IMR-90 (cell line): ENCODE data around the gene NXPE3. TPM values are rescaled to one million over a fixed set of nuclear protein-coding genes. Genes with fewer than 3 reads are reported as not detected.

ENCODE experiments used
- ATAC-seq: fragments of 200-7000 bp; cut with Tn5 transposase; 2 replicates; pipeline ENCODE4 v1.9.1; 2020; ENCODE audit warnings: low read depth, mild to moderate bottlenecking, moderate library complexity
- BruUV-seq: library from RNA; stranded (reverse); fragments of 400-500 nt; replicated peaks from 2 replicates; lab custom pipeline; 2021; lab: Mats Ljungman, UMichigan
- CTCF ChIA-PET: fragments of 300-600 bp; formaldehyde crosslinking; extraction: SDS; loops from one replicate; lab custom pipeline; 2021; ENCODE audit warnings: antibody characterized with exemption; lab: Yijun Ruan, JAX
- POLR2A ChIA-PET: fragments of 300-600 bp; sonication (Branson Sonifier 250); formaldehyde crosslinking; loops from one replicate; lab custom pipeline; 2022; ENCODE audit warnings: antibody characterized with exemption; ENCODE audit not compliant: unreplicated experiment; lab: Charles Lee
- DNase-seq: peaks from one replicate; pipeline ENCODE4 v3.0.0; 2013
- H2AFZ ChIP-seq: replicated peaks from 2 replicates; pipeline ENCODE3; 2013; ENCODE audit warnings: low read length, mild to moderate bottlenecking; ENCODE audit not compliant: poor library complexity
- H2AK5ac ChIP-seq: 2 replicates; pipeline ENCODE4 v1.6.1; 2013; ENCODE audit warnings: low read depth, low read length, inconsistent platforms
- H2AK9ac ChIP-seq: replicated peaks from 2 replicates; pipeline ENCODE3; 2013; ENCODE audit warnings: mild to moderate bottlenecking, low read depth, low read length, moderate library complexity; ENCODE audit not compliant: poor library complexity
- H2BK120ac ChIP-seq: 2 replicates; pipeline ENCODE4 v1.6.1; 2013; ENCODE audit warnings: low read depth, low read length, inconsistent platforms
- H2BK15ac ChIP-seq: 3 replicates; pipeline ENCODE4 v1.6.1; 2013; ENCODE audit warnings: low read depth, low read length, inconsistent platforms
- H2BK20ac ChIP-seq: 2 replicates; pipeline ENCODE4 v1.6.1; 2013; ENCODE audit warnings: low read depth, mild to moderate bottlenecking, inconsistent platforms, low read length, moderate library complexity
- H2BK5ac ChIP-seq: 2 replicates; pipeline ENCODE4 v1.6.1; 2013; ENCODE audit warnings: mild to moderate bottlenecking, low read depth, low read length, inconsistent platforms; ENCODE audit not compliant: poor library complexity, severe bottlenecking
- H3K14ac ChIP-seq: replicated peaks from 2 replicates; pipeline ENCODE4 v1.6.1; 2013; ENCODE audit warnings: low read depth, low read length, inconsistent platforms
- H3K18ac ChIP-seq: 2 replicates; pipeline ENCODE4 v1.6.1; 2013; ENCODE audit warnings: low read depth, low read length, control low read depth
- H3K23ac ChIP-seq: 2 replicates; pipeline ENCODE4 v1.6.1; 2013; ENCODE audit warnings: low read depth, low read length, inconsistent platforms
- H3K27ac ChIP-seq: 2 replicates; pipeline ENCODE4 v1.5.1; 2013; ENCODE audit warnings: mild to moderate bottlenecking, control low read depth, low read length; ENCODE audit not compliant: insufficient read depth
- H3K27me3 ChIP-seq: 2 replicates; pipeline ENCODE4 v1.6.1; 2013; ENCODE audit warnings: low read length; ENCODE audit not compliant: control insufficient read depth, insufficient read depth
- H3K36me3 ChIP-seq: 2 replicates; pipeline ENCODE4 v1.6.1; 2013; ENCODE audit warnings: low read length, mixed read lengths; ENCODE audit not compliant: control insufficient read depth, insufficient read depth
- H3K4ac ChIP-seq: 2 replicates; pipeline ENCODE4 v1.6.1; 2013; ENCODE audit warnings: low read depth, low read length, inconsistent platforms
- H3K4me1 ChIP-seq: 2 replicates; pipeline ENCODE4 v1.6.1; 2013; ENCODE audit warnings: low read length, mixed read lengths; ENCODE audit not compliant: control insufficient read depth, insufficient read depth
- H3K4me2 ChIP-seq: 2 replicates; pipeline ENCODE4 v1.6.1; 2013; ENCODE audit warnings: low read depth, mild to moderate bottlenecking, control low read depth, low read length, moderate library complexity
- H3K4me3 ChIP-seq: 2 replicates; pipeline ENCODE4 v1.5.1; 2013; ENCODE audit warnings: low read depth, mild to moderate bottlenecking, control low read depth, low read length, moderate library complexity; ENCODE audit not compliant: insufficient read depth
- H3K56ac ChIP-seq: 2 replicates; pipeline ENCODE4 v1.6.1; 2013; ENCODE audit warnings: low read length, inconsistent platforms; ENCODE audit not compliant: insufficient read depth; ENCODE audit errors: extremely low read depth
- H3K79me1 ChIP-seq, 2 experiments: 2 replicates each; pipeline ENCODE4 v1.6.1; 2013; ENCODE audit warnings: low read length in 2 of 2, inconsistent platforms in 1 of 2, low read depth in 1 of 2
- H3K9ac ChIP-seq: 2 replicates; pipeline ENCODE4 v1.6.1; 2013; ENCODE audit warnings: low read depth, low read length, control low read depth
- H3K9me1 ChIP-seq: 2 replicates; pipeline ENCODE4 v1.6.1; 2013; ENCODE audit warnings: low read length, inconsistent platforms; ENCODE audit not compliant: insufficient read depth
- H3K9me3 ChIP-seq: 2 replicates; pipeline ENCODE4 v1.6.1; 2013; ENCODE audit warnings: low read length; ENCODE audit not compliant: control insufficient read depth, insufficient read depth
- H4K20me1 ChIP-seq: 2 replicates; pipeline ENCODE4 v1.6.1; 2013; ENCODE audit warnings: low read length, inconsistent platforms; ENCODE audit not compliant: insufficient read depth
- H4K5ac ChIP-seq: 2 replicates; pipeline ENCODE4 v1.6.1; 2013; ENCODE audit warnings: mild to moderate bottlenecking, low read depth, low read length, control low read depth
- H4K8ac ChIP-seq, 2 experiments: 2 replicates each; pipeline ENCODE4 v1.6.1; 2013; ENCODE audit warnings: low read depth in 2 of 2, low read length in 2 of 2, control low read depth in 1 of 2, inconsistent platforms in 1 of 2
- H4K91ac ChIP-seq: 2 replicates; pipeline ENCODE4 v1.6.1; 2013; ENCODE audit warnings: low read depth, low read length, inconsistent platforms; ENCODE audit not compliant: insufficient read depth
- CEBPB ChIP-seq: IDR thresholded peaks from 2 replicates; pipeline ENCODE4 v1.6.1; 2012; ENCODE audit warnings: low read depth, low read length, improper control_type of control experiment
- CHD1 ChIP-seq: IDR thresholded peaks from 2 replicates; pipeline ENCODE4 v1.6.1; 2012; ENCODE audit warnings: low read depth, low read length, improper control_type of control experiment
- POLR2A ChIP-seq: IDR thresholded peaks from 2 replicates; pipeline ENCODE4 v1.6.1; 2012; ENCODE audit warnings: mild to moderate bottlenecking, low read depth, low read length
- WGBS, 2 experiments: methylation state at CpG; one replicate each; pipeline versions ENCODE4 v1.1.5 to v1.1.7; 2013; ENCODE audit warnings: missing lambda C conversion rate in 2 of 2; ENCODE audit not compliant: insufficient read length in 1 of 2; ENCODE audit errors: extremely low coverage in 2 of 2; 5-methylcytosine and 5-hydroxymethylcytosine counted together
- dilution Hi-C: fragments of 300-500 bp; cut with HindIII; formaldehyde crosslinking; loops from one replicate; pipeline ENCODE4 v1.14.3; 2018; ENCODE audit warnings: low sequenced_read_pairs; ENCODE audit not compliant: unreplicated experiment
- in situ Hi-C: fragments of 300-500 bp; cut with MboI; formaldehyde crosslinking; loops from 3 replicates; pipeline ENCODE4 v1.14.3; 2019; ENCODE audit warnings: low sequenced_read_pairs, inconsistent platforms, mixed read lengths
- intact Hi-C: fragments of 100-400 bp; cut with micrococcal nuclease; formaldehyde crosslinking; loops from 2 replicates; pipeline ENCODE4 v1.10.0; 2022
- polyA plus RNA-seq, 3 experiments: library from polyadenylated mRNA; depleted of rRNA; stranded (reverse); fragments of >200 nt; gene quantifications; 2 replicates each; pipeline ENCODE4 v1.2.3, GENCODE V29; 2012; ENCODE audit warnings: low replicate concordance in 1 of 3
- total RNA-seq: library from RNA; depleted of rRNA; stranded (reverse); fragments of >200 nt; gene quantifications from 2 replicates; pipeline ENCODE4 v1.2.3, GENCODE V29; 2012

Gene NXPE3
- total and polyA plus RNA-seq, 2 of the 4 experiments (the other 2 are of a cell fraction) = 20.0 to 23.8 TPM

- Histone ChIP-seq H3K23ac (no peak overlapping the region), H2AK9ac (no peak overlapping the region), H4K20me1 (peaks cover 40% of the 10 kb centered on the region), H3K36me3 (peaks cover 39% of the 10 kb centered on the region), H3K27me3 (no peaks in the 10 kb centered on the region), H3K14ac (no peak overlapping the region), H2AK5ac (no peak overlapping the region), H3K4me1 (peaks cover 5% of the 10 kb centered on the region), H3K79me1 (peaks cover 17 to 31% of the 10 kb centered on the region in 2 experiments), H3K4ac (no peak overlapping the region), H2BK15ac (no peak overlapping the region), H4K5ac (no peak overlapping the region), H3K9ac (no peak overlapping the region), H4K91ac (no peak overlapping the region), H3K9me3 (no peaks in the 10 kb centered on the region), H3K4me2 (no peak overlapping the region), H2BK20ac (no peak overlapping the region), H2AFZ (no peak overlapping the region), H3K4me3 (no peak overlapping the region), H3K27ac (no peak overlapping the region), H3K9me1 (peaks cover 10% of the 10 kb centered on the region), H2BK5ac (peak overlapping the region; percentile 29), H4K8ac (no peak overlapping the region), H2BK120ac (no peak overlapping the region), H3K18ac (no peak overlapping the region), H3K56ac (no peak overlapping the region)
- POLR2A ChIA-PET = no interaction called here
- 100% methylated on average over 1 of the region's 5 CpGs; no CpG with 5 or more reads in 1 of the 2 experiments for WGBS, 2 experiments
- no peak for ATAC-seq
- in situ Hi-C loops (no loop called here), intact Hi-C loops (no loop called here), dilution Hi-C loops (no loop called here)
- CTCF ChIA-PET = interaction anchor here (1.0 kb wide), 2 partner anchors 10 to 18 kb away, joined by 3 to 4 read pairs; no protein-coding TSS in a partner anchor
- DNase-seq = no peak
- no TSS peak for BruUV-seq
- TF ChIP-seq CEBPB (peak; percentile 54), POLR2A (no peak), CHD1 (no peak)
Observed at GRCh38 chr3:101859882-101860448, 81.0 kb downstream of the NXPE3 start.
